ENCODE measurements around the gene MMD2.
"Not testable (repeated sequence)": the region's sequence is repeated elsewhere in the genome, so short reads cannot be mapped to it uniquely, and the experiment has no call there.

GRCh38 chr7:4893188-4893587 is 65.8 kb downstream of the MMD2 start:
- not testable (repeated sequence) for TF ChIP-seq CTCF (IDR thresholded peaks at IDR 0.05); EZH2 (IDR thresholded peaks at IDR 0.05; ENCODE audit: borderline replicate concordance, insufficient read depth, low read depth, low read length, poor library complexity, severe bottlenecking)

Measured in B cell (primary cell).